ENCODE measurements around the gene PHACTR3.
"Not testable (repeated sequence)": the region's sequence is repeated elsewhere in the genome, so short reads cannot be mapped to it uniquely, and the experiment has no call there.

Gene PHACTR3

GRCh38 chr20:59603781-59604541 is at the start of gene PHACTR3:
TSS of gene PHACTR3 (plus strand) at chr20:59604540. CDS start at chr20:59605015, 475 bp downstream.
- no peak for DNase-seq (ENCODE audit: low read depth)

- DNase-seq (ENCODE audit: low read depth), result not testable (repeated sequence)
Observed at GRCh38 chr20:59557733-59558529, 46.4 kb upstream of the PHACTR3 start.

GRCh38 chr20:59559024-59559817 is 45.1 kb upstream of the PHACTR3 start:
- no peak for DNase-seq (ENCODE audit: low read depth)

- no peak for DNase-seq (ENCODE audit: low read depth)
Observed at GRCh38 chr20:59559863-59560262, 44.5 kb upstream of the PHACTR3 start.

GRCh38 chr20:59560588-59561227 is 43.6 kb upstream of the PHACTR3 start:
- no peak for DNase-seq (ENCODE audit: low read depth)

- no peak for DNase-seq (ENCODE audit: low read depth)
Observed at GRCh38 chr20:59561228-59561605, 43.1 kb upstream of the PHACTR3 start.

DNA sequence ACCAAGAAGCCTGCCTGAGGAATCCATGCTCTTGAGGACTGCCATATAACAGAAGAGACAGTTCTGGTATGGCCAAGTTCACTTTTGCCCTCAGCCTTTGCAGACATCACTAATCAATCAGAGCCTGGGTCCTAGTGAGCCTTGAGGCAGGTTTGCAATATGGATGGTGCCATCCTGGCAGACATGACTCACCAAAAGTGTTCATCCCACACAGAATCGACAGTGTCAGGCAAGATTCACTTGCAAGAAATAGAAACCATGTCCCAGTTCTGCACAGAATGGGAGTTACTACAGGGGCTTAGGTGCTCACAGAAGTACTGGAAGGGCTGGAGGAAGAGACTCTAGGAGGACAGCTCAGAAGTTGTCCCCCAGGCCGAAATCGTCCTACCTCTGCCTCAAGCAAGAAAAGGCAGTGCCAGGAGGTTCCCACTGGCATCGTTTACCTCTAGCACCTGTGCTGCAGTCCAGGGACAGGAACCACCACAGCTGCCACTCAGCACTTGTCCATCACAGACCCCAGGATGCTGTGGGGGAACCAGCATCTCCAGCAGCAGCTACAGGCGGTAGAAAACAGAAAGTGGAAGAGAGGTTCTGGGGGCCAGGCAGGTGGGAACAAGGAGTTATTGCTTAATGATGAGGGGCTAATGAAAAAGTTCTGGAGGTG is 42.6 kb upstream of the PHACTR3 start:
- no peak for DNase-seq (ENCODE audit: low read depth)

GRCh38 chr20:59564171-59564570 is 40.2 kb upstream of the PHACTR3 start:
- DNase-seq (ENCODE audit: low read depth), result no peak

DNA sequence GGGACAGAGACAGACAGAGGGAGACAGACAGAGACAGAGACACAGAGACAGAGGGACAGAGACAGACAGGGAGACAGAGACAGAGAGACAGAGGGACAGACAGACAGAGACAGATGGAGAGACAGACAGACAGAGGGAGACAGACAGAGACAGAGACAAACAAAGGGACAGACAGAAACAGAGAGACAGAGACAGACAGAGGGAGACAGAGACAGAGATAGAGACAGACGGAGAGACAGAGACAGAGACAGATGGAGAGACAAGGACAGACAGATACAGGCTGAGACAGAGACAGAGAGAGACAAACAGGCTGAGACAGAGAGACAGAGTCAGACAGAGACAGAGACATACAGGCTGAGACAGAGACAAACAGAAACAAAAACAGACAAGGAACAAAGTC is 39.4 kb upstream of the PHACTR3 start:
- no peak for DNase-seq (ENCODE audit: low read depth)

DNA sequence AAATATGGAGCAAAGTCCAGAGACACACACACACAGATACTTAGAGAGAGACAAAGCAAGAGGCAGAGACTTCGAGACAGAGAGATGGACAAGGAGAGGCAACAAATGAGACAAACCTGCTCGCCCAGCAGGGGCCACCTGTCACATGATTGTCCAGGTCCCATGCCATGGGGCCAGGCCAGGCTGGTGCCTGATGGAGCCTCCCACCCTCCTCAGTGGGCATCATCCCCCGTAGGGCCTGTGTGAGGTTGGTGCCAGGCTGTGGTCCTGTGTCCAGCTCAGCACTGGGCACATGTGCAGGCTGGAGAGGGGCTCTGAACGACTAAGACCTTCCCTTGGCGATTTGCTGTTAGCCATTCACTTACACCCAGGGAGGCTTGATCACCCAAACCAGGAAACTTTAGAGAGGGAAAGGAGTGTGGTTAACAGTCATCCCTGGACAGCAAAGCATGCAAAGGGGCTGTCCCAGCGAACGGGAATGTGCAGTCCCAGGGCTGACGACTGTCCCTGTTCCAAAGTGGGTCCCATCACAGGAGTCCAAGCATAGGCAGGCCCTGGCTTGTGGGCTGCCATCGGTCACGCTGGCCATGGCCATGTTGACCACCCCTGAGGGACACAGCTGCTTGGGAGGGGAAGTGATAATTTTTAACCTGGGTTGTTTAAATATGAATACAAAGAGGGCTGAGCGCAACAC is 38.4 kb upstream of the PHACTR3 start:
- no peak for DNase-seq (ENCODE audit: low read depth)

- no peak for DNase-seq (ENCODE audit: low read depth)
Observed at GRCh38 chr20:59566631-59567524, 37.5 kb upstream of the PHACTR3 start.

- no peak for DNase-seq (ENCODE audit: low read depth)
Observed at GRCh38 chr20:59567585-59568508, 36.5 kb upstream of the PHACTR3 start.

GRCh38 chr20:59568509-59569024 is 35.8 kb upstream of the PHACTR3 start:
- DNase-seq (ENCODE audit: low read depth), result no peak

DNA sequence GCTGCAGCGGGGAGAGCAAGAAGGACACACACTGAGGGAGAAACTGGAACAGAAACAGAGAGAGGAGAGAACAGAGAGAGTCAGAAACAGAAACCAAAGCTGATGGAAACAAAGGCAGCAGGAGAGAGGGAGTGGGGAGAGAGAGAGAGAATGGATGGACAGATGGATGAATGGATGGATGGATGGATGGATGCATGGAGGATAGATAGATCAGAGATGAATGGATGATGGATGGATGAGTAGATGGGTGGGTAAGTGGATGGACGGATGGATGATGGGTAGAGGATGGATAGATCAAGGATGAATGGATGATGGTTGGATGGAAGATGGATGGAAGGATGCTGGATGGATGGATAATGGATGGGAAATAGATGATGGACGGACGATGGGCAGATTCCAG is 35.0 kb upstream of the PHACTR3 start:
- DNase-seq (ENCODE audit: low read depth), result no peak

DNA sequence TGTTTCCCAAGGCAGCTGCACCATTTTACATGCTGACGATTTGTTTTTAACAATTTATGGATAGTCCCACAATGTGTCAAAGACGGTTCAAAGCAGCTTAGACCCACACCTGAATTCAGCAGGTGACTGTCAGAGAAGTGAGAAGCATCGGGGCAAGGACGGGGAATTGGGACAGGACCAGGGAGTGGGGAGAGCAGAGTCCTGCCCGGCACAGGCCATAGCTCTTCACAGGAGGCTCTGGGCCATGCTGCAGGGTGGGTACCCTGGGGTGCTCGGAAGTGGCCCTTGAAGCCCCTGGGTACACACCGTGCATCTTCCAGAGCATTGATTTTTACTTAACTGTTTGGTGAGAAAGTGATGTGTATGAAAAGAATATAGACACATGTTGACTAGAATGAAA is 33.2 kb upstream of the PHACTR3 start:
- no peak for DNase-seq (ENCODE audit: low read depth)

DNA sequence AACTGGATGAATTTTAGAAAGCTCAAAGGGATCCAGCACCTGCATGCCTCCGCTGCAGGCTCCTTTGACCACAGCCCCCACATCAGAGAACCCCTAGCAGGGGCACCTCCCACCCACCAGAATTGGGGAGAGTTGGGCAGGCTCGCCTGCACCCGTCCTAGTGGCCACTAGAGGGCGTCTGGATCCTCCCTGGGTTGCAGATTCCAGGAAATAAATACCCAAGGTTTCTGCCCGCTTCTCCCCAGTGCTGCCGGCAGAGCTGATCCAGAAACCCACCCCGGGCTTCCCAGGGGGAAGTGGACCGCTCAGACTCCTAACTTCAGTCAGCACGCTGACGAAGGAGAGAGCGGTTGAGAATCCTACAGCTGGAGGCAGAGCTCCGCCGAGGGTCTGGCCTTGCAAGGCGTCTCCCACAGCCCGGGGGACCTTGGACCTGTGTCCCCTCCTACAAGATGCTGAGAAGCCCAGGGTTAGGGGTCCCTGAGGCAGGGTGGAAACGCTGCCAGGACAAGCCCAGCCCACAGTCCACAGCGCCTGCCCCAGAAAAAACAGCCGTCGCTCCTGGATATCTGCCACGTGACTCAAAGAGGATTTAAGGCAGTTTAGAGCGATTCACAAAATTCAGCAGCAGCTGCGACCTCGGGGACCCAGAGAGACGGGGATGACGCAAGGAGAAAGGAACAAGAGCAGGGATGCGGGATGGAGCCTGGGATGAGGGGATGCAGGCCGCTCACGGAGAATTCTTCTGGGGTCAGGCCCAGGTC is 32.6 kb upstream of the PHACTR3 start:
- peak; percentile 28 for DNase-seq (ENCODE audit: low read depth)

DNA sequence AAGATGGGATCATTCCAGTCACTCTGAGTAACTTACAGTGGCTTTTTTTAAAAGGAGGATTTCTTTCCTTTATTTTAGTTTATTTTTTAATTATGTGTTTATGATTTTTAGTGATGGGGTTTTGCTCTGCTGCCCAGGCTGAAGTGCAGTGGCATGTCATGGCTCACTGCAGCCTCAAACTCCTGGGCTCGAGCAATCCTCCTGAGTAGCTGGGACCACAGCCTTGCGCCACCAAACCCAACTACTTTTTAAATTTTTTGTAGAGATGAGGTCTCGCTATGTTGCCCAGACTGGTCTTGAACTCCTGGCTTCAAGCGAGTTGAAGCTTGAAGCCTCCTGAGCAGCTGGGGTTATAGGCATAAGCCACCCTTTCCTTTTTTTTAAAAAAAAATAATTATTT is 31.8 kb upstream of the PHACTR3 start:
- DNase-seq (ENCODE audit: low read depth), result no peak

DNA sequence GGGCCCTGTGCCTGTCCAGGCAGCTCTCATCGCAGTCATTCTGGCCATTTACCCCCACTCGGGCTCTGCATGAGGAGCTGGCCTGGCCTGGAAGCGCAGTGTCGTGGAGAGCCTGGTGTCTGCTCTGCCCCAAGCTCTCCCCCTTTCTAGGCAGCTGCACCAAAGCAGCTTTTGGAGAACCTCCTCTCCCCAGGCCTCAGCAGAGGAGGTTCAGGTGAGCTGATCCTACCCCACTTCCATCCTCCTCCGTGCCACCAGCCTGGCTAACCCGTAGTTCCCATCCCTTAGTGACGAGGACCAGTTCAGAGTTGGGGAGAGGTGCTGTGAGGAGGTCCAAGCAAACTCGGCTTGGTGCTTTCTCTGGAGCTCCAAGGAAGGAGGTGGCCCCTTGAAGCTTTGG is 30.5 kb upstream of the PHACTR3 start:
- no peak for DNase-seq (ENCODE audit: low read depth)
